ENCODE measurements around the gene ATP5MC3.
A peak's percentile ranks its signal among the peaks of the same experiment; 100 is the strongest.

ATP5MC3 gene

DNA sequence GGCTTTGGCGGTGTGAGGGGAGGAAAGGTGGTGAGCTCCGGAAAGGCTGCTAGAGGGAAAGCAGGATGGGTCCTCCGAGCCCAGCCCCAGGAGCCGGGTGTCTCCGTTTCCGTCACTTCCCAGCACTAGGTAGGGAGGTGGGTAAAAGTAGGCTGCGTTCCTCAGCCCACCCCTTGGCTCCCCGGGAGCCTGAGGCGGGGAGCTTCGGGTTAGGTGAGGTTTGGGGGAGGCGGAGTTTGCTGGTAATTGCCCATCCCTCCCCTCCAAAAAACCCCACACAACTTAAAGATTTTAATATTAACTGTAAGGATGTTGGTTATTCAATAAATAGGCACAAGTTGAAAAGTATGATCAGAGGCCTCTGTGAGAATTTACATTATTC, 13.0 kb downstream of the ATP5MC3 start:
- DNase-seq (ENCODE audit: low spot score) = no peak
- no peak for FAIRE-seq

DNA sequence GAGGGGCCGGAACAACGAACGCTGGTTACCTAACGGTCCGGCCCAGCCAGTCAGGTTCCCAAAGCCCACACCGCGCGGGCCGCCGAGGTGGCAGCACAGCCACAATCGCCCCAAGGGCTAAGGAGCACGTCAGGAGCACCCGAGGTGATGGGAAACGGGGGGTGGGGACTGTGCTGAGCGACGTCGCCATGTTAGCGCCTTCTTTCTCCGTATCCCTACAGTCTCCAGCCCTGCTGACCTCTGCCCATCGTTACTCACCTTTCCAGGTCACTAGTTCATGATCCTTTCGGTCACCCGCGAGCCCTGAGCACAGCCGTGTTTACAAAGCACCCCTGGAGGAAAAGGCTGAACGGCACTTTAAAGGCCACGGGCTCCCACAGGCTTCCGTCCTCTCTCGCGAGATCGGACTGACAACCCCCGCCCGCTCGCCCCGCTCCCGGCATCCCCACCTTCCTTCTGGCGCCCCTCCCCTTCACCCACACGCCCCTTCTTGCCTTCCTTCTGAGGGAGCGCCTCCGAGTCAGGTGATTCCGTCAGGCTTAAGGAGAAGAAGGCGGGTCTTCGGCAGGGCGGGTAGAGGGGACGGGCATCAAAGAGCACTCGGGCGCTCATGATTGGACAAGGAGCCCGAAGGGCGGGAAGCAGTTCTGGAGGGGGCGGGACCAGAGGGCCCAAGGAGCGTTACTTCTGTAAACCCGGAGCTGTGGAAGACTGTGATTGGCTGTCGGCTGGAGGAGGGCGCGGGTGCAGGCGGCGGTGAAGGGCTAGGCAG, 13.5 kb downstream of the ATP5MC3 start, which contains the start of gene ATF2:
ATF2 (minus strand) TSS at position 412 of the 772 bp plus-strand sequence. CDS start 31,760 bp downstream, outside the sequence.
- peak; percentile 76 for FAIRE-seq
- DNase-seq (ENCODE audit: low spot score) = peak; percentile 98

DNA sequence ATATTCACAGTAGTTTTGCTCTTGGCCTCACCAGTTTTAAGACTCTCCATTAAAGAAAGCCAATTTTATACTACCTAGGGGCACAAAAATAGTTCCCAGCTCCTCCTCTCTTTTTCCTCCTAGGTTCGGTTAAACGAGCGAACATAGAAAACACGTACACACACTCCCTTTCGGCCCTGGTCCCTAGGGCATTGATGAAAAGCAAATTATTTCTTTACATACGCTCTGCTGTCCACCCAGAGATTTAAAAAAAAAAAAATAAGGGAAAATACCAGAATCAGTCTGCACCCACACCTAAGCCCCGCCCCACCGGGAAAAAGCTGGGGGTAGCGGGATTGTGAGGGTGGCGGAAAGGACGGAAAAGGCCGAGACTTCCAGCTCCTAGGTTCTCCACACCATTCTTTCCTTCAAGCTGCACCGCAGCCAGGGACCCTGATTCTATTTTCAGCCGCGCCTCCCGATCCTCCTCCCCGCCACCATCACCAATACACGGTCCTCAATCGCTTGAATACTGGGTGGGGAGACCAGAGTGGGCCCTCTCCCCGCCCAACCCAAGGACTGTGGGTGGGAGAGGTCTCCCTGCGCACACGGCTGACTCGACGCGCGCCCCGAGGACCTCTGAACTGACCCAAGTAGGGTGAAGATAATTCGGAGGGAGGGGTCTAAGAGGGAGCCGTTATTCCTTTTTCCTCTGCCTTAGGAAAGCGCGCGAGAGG, 14.3 kb downstream of the ATP5MC3 start:
- DNase-seq (ENCODE audit: low spot score) (peak; percentile 38), FAIRE-seq (no peak)

DNA sequence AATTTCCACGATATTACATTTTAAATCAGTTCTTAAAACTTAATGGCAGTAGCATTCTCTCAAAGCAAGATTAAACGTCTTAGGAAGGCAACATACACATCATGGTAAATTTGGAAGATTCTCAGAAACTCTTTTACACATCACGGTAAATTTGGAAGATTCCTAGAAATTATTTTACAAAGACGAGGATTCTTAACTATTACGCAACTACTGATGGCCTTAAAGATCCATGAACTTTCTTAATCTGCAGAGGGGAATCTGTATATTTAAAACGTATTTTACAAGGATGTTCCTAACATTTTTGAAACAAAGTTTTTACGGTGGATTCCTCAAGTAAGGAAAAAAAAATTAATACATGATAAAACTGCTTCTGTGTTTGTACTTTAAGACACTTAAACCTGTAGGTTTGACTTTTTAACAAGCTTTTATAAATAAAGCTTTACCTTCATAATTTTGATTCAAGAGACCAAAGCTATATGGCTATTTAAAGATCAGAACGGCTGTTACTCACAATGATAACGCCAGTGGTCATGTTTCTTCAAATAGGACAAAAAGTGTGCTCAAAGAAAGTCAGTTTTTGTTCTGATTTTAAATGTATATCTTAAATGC, 15.2 kb downstream of the ATP5MC3 start:
- DNase-seq (ENCODE audit: low spot score) = no peak
- no peak for FAIRE-seq

DNA sequence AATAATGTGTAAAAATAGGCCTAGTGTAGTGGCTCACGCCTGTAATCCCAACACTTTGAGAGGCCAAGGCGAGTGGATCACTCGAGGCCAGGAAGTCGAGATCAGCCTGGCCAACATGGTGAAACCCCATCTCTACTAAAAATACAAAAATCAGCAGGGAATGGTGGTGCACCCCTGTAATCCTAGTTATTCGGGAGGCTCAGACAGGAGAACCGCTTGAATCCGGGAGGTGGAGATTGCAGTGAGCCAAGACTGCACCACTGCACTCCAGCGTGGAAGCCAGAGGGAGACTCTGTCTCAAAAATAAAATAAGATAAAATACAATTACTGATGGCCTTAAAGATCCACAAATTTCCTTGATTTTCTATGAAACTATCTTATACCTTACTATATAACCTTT, 17.3 kb downstream of the ATP5MC3 start:
- FAIRE-seq (no peak), DNase-seq (ENCODE audit: low spot score) (no peak)

GRCh38 chr2:175158894-175159293, 22.6 kb downstream of the ATP5MC3 start:
- DNase-seq (ENCODE audit: low spot score) (no peak), FAIRE-seq (no peak)

DNA sequence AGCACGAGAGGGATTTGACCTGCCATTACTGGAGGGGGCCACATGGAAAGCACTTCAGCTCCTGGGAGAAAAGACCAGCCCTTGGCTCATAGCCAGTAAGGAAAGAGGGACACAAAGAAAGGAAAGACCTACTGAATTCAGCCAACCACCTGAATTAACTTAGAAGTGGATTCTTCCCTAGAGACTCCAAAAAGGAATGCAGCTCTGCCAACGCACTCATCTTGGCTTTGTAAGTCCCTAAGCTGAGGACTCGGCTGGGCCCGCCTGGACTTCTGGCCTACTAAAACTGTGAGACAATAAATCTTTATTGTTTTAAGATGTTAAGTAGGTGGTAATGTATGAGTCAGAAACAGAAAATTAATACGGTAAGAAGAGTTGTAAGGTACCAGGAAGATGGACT, 25.0 kb downstream of the ATP5MC3 start:
- FAIRE-seq (no peak), DNase-seq (ENCODE audit: low spot score) (no peak)

DNA sequence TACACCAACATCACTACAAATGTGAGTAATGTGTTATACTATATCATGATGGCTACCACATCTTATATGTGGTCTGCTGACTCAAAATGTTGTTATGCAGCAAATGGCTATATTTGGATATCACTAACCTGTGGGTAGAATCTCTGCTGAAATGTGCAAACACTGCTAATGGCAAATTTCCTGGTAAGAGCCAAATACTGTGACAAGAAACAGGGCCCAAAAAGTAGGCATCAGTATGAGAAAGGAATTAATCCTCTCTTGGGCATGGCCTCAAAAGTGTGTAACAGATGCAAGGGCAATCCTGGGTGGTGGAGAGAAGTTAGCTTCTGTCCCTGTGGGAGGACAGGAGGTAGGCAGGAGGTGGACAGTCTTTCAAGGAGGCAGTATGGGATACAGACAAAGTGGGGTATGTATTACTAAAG, 26.8 kb downstream of the ATP5MC3 start:
- DNase-seq (ENCODE audit: low spot score) = peak; percentile 5
- FAIRE-seq = peak; percentile 58

GRCh38 chr2:175152242-175152641, 29.3 kb downstream of the ATP5MC3 start:
- DNase-seq (ENCODE audit: low spot score) (no peak), FAIRE-seq (no peak)

DNA sequence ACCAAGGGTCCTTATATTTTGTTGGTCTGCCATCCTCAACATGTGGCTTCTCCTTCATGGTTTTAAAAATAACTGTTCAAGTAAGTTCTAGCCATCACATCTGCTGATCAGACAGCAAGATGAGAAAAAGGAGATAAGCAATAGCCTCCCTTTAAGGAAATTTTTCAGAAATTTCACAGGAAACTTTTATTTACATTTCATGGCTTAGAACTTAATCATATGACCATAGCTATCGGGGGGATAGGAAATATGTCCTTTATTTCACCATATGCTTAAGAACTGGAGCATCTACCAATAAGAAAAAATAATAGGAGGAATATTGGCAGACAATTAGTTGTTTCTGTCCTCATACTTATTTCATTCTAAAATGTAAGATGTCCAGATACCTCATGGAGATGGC, 29.7 kb downstream of the ATP5MC3 start:
- no peak for DNase-seq (ENCODE audit: low spot score)
- FAIRE-seq = no peak

DNA sequence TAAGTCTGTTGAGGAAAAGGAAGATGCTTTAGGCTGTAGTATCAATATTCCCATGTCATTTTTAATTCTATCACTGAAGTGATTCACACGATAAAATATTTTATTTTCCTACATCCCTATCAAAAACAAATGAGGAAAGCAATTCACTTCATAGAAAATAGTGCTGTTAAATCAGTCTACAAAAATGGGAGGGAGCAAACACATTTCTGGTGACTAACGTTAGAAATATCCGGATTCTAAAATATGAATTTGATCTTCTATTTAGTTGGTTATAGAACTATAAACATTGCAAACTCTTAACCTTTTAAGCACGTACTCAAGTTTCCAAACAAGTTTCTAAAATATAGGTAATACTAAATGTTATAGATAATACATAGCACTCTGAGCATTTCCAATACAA, 34.3 kb downstream of the ATP5MC3 start:
- DNase-seq (ENCODE audit: low spot score) (no peak), FAIRE-seq (no peak)

GRCh38 chr2:175143678-175144077, 37.8 kb downstream of the ATP5MC3 start:
- no peak for DNase-seq (ENCODE audit: low spot score)

GRCh38 chr2:175143191-175143590, 38.3 kb downstream of the ATP5MC3 start:
- no peak for DNase-seq (ENCODE audit: low spot score)
- FAIRE-seq = no peak

More at GRCh38 chr2:175143678-175144077, 37.8 kb downstream of the ATP5MC3 start:
- FAIRE-seq = no peak

GRCh38 chr2:175140332-175140731, 41.2 kb downstream of the ATP5MC3 start:
- DNase-seq (ENCODE audit: low spot score) (no peak), FAIRE-seq (no peak)

DNA sequence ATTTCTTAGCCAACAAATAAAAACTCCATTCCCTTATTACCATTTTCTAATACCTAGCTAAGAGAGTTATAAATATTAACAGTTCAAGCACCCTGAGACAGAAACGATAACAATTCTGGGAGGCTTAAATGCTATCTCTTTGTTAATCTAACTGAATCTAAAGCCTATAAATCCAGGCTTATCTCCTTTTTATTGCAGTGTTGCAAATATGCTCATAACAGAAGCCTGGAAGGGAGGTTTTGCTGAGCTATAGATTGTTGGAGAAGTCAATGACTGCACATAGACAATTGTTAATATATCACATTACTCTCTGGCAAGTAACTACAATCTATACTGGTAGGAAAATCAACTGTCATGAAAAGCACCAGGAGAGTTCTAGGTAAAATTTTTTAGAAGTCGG, 43.7 kb downstream of the ATP5MC3 start:
- FAIRE-seq (no peak), DNase-seq (ENCODE audit: low spot score) (no peak)

DNA sequence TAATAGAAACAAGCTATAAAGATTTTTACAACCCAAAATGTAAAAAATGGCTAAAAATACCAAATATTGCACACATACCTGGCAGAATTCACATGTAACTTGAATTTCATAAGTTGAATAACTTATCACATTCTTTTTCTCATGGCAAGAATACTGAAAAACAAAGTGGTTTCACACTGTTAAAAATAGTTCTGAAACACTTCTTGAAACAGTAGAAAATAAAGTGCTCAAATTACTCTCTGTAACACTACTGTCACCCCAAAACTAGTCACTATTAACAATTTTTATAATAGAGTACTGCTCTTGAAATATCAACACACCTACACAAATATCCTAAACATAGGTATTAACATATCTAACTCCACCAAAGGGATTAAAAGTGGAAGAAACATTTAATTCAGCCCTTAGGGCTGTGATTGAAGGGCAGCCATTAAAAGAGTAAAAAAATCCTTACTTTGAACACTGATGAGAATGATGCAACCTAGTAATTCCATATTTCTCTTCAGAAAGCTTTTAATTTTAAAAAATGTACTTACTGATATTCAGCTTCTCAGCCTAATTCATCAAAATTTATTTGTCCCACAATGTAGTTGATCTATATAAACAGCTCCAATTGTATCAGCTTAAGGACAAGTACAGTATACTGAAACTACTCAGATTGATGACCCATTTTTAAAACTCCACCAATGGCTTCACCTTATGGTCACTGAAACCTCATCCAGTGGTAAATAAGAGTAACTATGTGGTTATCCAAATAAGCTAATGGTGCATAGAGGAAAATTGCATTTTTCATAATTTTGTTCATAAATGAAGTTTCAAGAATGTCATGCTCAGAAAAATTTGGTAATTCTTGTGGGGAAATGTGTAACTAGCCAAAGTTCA, 44.9 kb downstream of the ATP5MC3 start:
- no peak for DNase-seq (ENCODE audit: low spot score)
- FAIRE-seq = no peak

DNA sequence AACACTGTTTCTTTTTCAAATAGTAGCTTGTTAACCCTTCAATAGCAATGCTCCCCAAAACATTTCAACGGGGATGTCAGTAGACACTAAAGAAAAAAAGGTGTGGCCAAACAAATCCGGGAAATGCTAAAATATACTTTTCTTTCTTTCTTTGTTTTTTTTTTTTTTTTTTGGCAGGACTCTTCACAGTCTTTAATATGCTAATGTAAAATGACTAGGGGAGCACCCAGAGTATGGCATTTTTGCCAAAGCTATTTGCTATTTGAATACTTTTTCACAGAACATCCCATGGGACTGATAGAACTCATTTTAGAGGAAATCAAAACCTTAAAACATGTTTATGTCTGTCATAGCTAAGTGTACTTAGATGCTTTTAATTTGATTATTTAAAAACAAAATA, 45.6 kb downstream of the ATP5MC3 start:
- no peak for DNase-seq (ENCODE audit: low spot score)
- no peak for FAIRE-seq

DNA sequence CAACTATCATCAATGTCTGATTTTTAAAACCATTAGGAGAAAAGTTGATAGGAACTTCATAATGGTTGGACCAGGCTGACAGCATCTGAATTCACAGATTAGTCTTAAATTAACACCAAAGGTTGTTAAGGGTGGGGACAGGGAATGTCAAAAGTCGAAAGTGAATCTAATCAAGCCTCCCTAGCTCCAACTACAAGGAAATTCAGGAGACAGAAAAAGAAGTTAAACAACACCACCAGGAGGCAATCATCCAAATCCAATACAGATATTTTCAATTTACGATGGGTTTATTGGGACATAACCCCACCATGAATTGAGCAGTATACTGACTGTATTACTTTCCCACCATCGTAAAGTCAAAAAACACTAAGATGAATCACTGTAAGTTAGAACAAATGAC, 46.3 kb downstream of the ATP5MC3 start:
- FAIRE-seq = no peak
- DNase-seq (ENCODE audit: low spot score) = no peak

DNA sequence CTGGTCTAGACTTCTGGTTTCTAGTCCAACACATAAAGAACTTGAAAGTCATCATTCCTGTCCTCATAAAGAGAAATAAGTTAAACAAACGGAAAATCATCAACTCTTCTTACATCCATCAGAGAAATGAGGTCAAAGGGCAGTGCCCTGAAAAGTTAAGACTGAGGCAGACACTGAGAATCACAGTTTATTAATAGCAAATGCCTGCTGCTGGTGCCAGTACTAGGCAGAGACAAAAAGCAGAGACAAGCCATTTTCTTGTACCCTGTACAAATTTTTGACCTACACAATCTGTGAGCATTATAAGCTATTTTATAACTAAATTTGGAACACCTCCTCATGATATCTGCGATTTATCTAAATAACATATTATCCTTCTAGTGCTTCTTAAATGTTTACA, 50.3 kb downstream of the ATP5MC3 start:
- DNase-seq (ENCODE audit: low spot score) (no peak), FAIRE-seq (no peak)

DNA sequence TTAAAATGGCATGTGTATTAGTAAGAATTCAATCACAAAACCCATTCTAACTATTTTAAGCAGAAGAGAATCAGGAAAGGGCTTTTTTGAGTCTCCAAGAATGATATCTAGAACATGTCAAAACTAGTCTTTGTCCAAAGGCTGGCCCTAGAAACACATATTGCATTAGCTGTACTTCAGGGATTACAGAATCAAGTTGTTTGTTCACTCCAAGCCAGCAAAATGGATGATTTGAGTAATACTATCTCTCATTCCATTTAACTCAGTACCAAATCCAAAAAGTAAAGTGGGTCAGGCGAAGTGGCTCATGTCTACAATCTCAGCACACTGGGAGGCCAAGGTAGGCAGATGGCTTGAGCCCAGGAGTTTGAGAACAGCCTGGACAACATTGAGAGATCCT, 54.8 kb downstream of the ATP5MC3 start:
- DNase-seq (ENCODE audit: low spot score) = no peak
- no peak for FAIRE-seq

Measured in urothelium cell line (cell line).